ENCODE results near the gene FAR2.
"Not testable (repeated sequence)": the region's sequence is repeated elsewhere in the genome, so short reads cannot be mapped to it uniquely, and the experiment has no call there.

The FAR2 gene

GRCh38 chr12:29240441-29240840 is 91.4 kb downstream of the FAR2 start:
- DNase-seq, result no peak

GRCh38 chr12:29241821-29242591 is 92.9 kb downstream of the FAR2 start:
- DNase-seq, result peak; percentile 17 to 49

GRCh38 chr12:29242921-29243431 is 93.9 kb downstream of the FAR2 start:
- DNase-seq, result peak in 1 of 2 donors; percentile 8

GRCh38 chr12:29244159-29244765 is 95.2 kb downstream of the FAR2 start:
- no peak for DNase-seq

GRCh38 chr12:29245246-29245645 is 96.2 kb downstream of the FAR2 start:
- DNase-seq, result no peak

GRCh38 chr12:29249930-29250329 is 100.9 kb downstream of the FAR2 start:
- DNase-seq, result no peak

- no peak for DNase-seq
Measured at GRCh38 chr12:29253906-29254625, 105.0 kb downstream of the FAR2 start.

- no peak for DNase-seq
Measured at GRCh38 chr12:29255042-29255441, 106.0 kb downstream of the FAR2 start.

GRCh38 chr12:29256598-29256997 is 107.5 kb downstream of the FAR2 start:
- no peak for DNase-seq

- not testable (repeated sequence) for DNase-seq
Measured at GRCh38 chr12:29257687-29258086, 108.6 kb downstream of the FAR2 start.

GRCh38 chr12:29264424-29264823 is 115.3 kb downstream of the FAR2 start:
- no peak for DNase-seq

GRCh38 chr12:29269706-29270408 is 120.8 kb downstream of the FAR2 start:
- no peak for DNase-seq

- no peak for DNase-seq
Measured at GRCh38 chr12:29270446-29270845, 121.4 kb downstream of the FAR2 start.

- DNase-seq, result no peak
Measured at GRCh38 chr12:29273178-29273843, 124.2 kb downstream of the FAR2 start.

- no peak for DNase-seq
Measured at GRCh38 chr12:29275834-29276233, 126.8 kb downstream of the FAR2 start.

GRCh38 chr12:29277231-29277630 is 128.2 kb downstream of the FAR2 start:
- DNase-seq, result no peak

GRCh38 chr12:29278673-29279420 is 129.8 kb downstream of the FAR2 start:
- no peak for DNase-seq

GRCh38 chr12:29281371-29282005 is 132.4 kb downstream of the FAR2 start:
- no peak for DNase-seq

- DNase-seq, result no peak
Measured at GRCh38 chr12:29282031-29282816, 133.1 kb downstream of the FAR2 start.

GRCh38 chr12:29283969-29284700 is 135.1 kb downstream of the FAR2 start:
- no peak for DNase-seq
